Heart left ventricle (tissue), 13 donors: ENCODE results near the gene MEOX1.

Experiments
- CTCF ChIP-seq, 12 donors: fragments of 200-600 bp; sonication (generic) in 4 of 12; IDR thresholded peaks; one replicate each; pipeline versions ENCODE4 v1.5.0 to v1.8.0; 2018 to 2022; ENCODE audit warnings: antibody characterized with exemption in 12 of 12, mild to moderate bottlenecking in 5 of 12
- POLR2A ChIP-seq, 2 donors: fragments of 450-650 bp; IDR thresholded peaks; one replicate each; pipeline ENCODE4 v1.6.1; 2017; ENCODE audit warnings: antibody characterized with exemption in 2 of 2, mild to moderate bottlenecking in 2 of 2, moderate library complexity in 2 of 2
- donor health status: ischemic (EF 13 %, LVEDD 7.1; RV severe dilation, severe dysfunction).
- donor health status: DM: no; HTN: yes; CAD: no.
- donor health status: DM: no; HTN: no; CAD: no.
- donor health status: ischemic (EF 25% LVEDD 6.9; RV normal size, moderate dysfunction).
- donor health status: ischemic (EF 25% LVEDD 5.7; RV mildly dilated, moderate dysfunction).
- donor health status: ischemic (EF 35%, LVEDD 5.7; RV mildly dilated, moderate dysfunction).
- donor health status: nonischemic (EF 11% LVEDD 7.7; RV severe dilation, severe dysfunction).
- donor health status: DM: yes; HTN: yes; CAD: no.
- donor health status: PGD.
- donor health status: ischemic (EF 29% LVEDD 5.4; RV normal size, mild dysfunction).
- donor health status: nonischemic (EF 23%, LVEDD 6.1; RV moderate dilation, normal function).

- TF ChIP-seq CTCF (IDR thresholded peaks at IDR 0.05) (no peak), POLR2A (IDR thresholded peaks at IDR 0.05) (no peak)
Observed at GRCh38 chr17:43595466-43595865, 66.3 kb downstream of the MEOX1 start.
